ENCODE data around the gene NRG3. TPM values are rescaled to one million over a fixed set of nuclear protein-coding genes. Genes with fewer than 3 reads are reported as not detected.
A peak's percentile ranks its signal among the peaks of the same experiment; 100 is the strongest.

Gene NRG3
- total and polyA plus RNA-seq, 2 donors (not counting 1 experiment from before 2014, with no cell fraction given), result not detected

DNA sequence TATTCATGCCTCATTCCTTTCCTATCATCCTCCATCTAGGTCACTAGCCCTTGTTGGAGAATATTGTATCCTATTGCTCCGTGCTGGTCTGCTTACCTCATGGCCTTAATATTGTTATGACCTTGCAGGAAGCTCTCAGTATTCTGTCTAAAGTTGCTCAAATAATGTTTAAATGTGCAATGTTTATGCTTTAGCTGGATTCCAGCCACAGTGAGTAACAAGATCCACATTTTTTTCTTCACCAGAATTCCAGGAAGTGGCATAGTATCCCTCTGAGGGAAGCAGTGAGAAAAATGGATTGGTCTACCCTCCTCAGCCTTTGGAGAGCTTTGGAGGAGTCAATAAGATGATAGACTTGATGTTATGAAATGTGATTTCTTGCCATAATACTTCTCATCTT lies 402.6 kb downstream of the NRG3 start:
- no peak overlapping the region for H3K9ac ChIP-seq (ENCODE audit: insufficient read depth, low read length)
- no peaks in the 10 kb centered on the region for H3K79me2 ChIP-seq (ENCODE audit: control insufficient read depth, insufficient read depth, low read length)
- no peaks in the 10 kb centered on the region for H3K27me3 ChIP-seq (ENCODE audit: control insufficient read depth, insufficient read depth, low read length)
- peak; percentile 9 to 39 for DNase-seq (ENCODE audit: low read depth in 2 of 2)
- no peaks in the 10 kb centered on the region for H4K20me1 ChIP-seq (ENCODE audit: control insufficient read depth, extremely low read depth, insufficient read depth, low read length)
- H3K4me3 ChIP-seq (replicated peaks in 1 of 4; ENCODE audit: control extremely low read depth in 1 of 4, insufficient read depth in 1 of 4, low read depth in 3 of 4, low read length in 4 of 4), result no peak overlapping the region
- no peaks in the 10 kb centered on the region for H3K9me3 ChIP-seq (ENCODE audit: control insufficient read depth, insufficient read depth, low read depth, low read length)
- H3K27ac ChIP-seq (ENCODE audit: insufficient read depth, low read length), result no peak overlapping the region
- H3K4me1 ChIP-seq (ENCODE audit: control insufficient read depth, extremely low read depth, insufficient read depth, low read length), result no peaks in the 10 kb centered on the region
- H3K36me3 ChIP-seq (ENCODE audit: control insufficient read depth, insufficient read depth, low read length), result no peaks in the 10 kb centered on the region
- H3K4me2 ChIP-seq (ENCODE audit: extremely low read depth, insufficient read depth, low read length), result no peak overlapping the region
- no peak for TF ChIP-seq EZH2 (IDR thresholded peaks at IDR 0.05; ENCODE audit: low read length, missing control alignments)
- H2AFZ ChIP-seq (ENCODE audit: low read length), result no peak overlapping the region

DNA sequence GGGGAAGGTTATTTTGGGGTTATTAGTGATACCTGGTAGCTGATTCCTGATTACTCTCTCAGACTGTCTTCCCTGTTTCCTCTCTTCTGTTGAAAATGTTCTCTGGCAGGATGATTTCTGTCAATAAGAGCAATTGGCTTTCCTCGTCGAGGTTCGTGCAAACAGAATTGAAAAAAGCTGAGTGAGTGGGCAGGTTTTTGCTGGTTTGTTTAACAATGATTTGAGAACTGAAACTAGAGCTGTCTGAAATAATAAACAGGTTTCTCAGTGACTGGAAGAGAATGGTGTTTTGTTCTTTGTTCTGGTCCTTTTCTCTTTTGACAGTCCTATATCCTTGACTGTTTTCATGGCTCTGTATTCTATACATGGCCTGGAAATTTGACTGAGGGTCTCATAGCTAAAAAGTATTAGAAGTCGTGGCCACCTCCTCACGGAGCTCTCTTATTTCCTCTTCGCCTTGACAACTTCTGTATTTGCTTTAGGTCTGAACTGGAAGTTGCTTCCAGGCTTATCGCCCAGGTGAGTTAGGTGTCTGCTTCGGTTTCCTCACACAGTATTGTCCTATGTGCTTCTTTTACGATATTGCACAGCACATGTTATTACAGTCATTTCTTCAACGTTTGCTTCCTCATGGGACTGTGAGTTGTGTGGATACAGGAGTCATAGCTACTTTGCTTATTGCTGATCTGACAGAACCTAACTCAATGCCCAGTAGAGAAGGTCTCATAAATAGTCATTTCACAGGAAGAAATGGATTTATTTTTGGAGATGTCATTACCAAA lies 403.6 kb downstream of the NRG3 start:
- Histone ChIP-seq H3K9ac (ENCODE audit: insufficient read depth, low read length) (no peak overlapping the region), H3K4me1 (ENCODE audit: control insufficient read depth, extremely low read depth, insufficient read depth, low read length) (no peaks in the 10 kb centered on the region), H3K79me2 (ENCODE audit: control insufficient read depth, insufficient read depth, low read length) (no peaks in the 10 kb centered on the region), H4K20me1 (ENCODE audit: control insufficient read depth, extremely low read depth, insufficient read depth, low read length) (no peaks in the 10 kb centered on the region), H3K27ac (ENCODE audit: insufficient read depth, low read length) (no peak overlapping the region), H2AFZ (ENCODE audit: low read length) (no peak overlapping the region), H3K4me2 (ENCODE audit: extremely low read depth, insufficient read depth, low read length) (no peak overlapping the region), H3K9me3 (ENCODE audit: control insufficient read depth, insufficient read depth, low read depth, low read length) (no peaks in the 10 kb centered on the region), H3K36me3 (ENCODE audit: control insufficient read depth, insufficient read depth, low read length) (no peaks in the 10 kb centered on the region), H3K27me3 (ENCODE audit: control insufficient read depth, insufficient read depth, low read length) (no peaks in the 10 kb centered on the region), H3K4me3 (replicated peaks in 1 of 4; ENCODE audit: control extremely low read depth in 1 of 4, insufficient read depth in 1 of 4, low read depth in 3 of 4, low read length in 4 of 4) (no peak overlapping the region)
- DNase-seq (ENCODE audit: low read depth in 2 of 2), result no peak
- TF ChIP-seq CTCF (conservative IDR thresholded peaks at IDR 0.05 in 1 of 2, IDR thresholded peaks at IDR 0.05 in 1 of 2; ENCODE audit: low read depth in 1 of 2, low read length in 2 of 2) (no peak), EZH2 (IDR thresholded peaks at IDR 0.05; ENCODE audit: low read length, missing control alignments) (no peak)

- Histone ChIP-seq H4K20me1 (ENCODE audit: control insufficient read depth, extremely low read depth, insufficient read depth, low read length) (no peaks in the 10 kb centered on the region), H3K4me2 (ENCODE audit: extremely low read depth, insufficient read depth, low read length) (no peak overlapping the region), H3K4me1 (ENCODE audit: control insufficient read depth, extremely low read depth, insufficient read depth, low read length) (no peaks in the 10 kb centered on the region), H3K9me3 (ENCODE audit: control insufficient read depth, insufficient read depth, low read depth, low read length) (no peaks in the 10 kb centered on the region), H3K27me3 (ENCODE audit: control insufficient read depth, insufficient read depth, low read length) (no peaks in the 10 kb centered on the region), H3K27ac (ENCODE audit: insufficient read depth, low read length) (no peak overlapping the region), H3K9ac (ENCODE audit: insufficient read depth, low read length) (no peak overlapping the region), H2AFZ (ENCODE audit: low read length) (no peak overlapping the region), H3K79me2 (ENCODE audit: control insufficient read depth, insufficient read depth, low read length) (no peaks in the 10 kb centered on the region), H3K4me3 (replicated peaks in 1 of 4; ENCODE audit: control extremely low read depth in 1 of 4, insufficient read depth in 1 of 4, low read depth in 3 of 4, low read length in 4 of 4) (no peak overlapping the region), H3K36me3 (ENCODE audit: control insufficient read depth, insufficient read depth, low read length) (no peaks in the 10 kb centered on the region)
- DNase-seq (ENCODE audit: low read depth in 2 of 2), result no peak
- TF ChIP-seq CTCF (conservative IDR thresholded peaks at IDR 0.05 in 1 of 2, IDR thresholded peaks at IDR 0.05 in 1 of 2; ENCODE audit: low read depth in 1 of 2, low read length in 2 of 2) (no peak), EZH2 (IDR thresholded peaks at IDR 0.05; ENCODE audit: low read length, missing control alignments) (no peak)
Observed at GRCh38 chr10:82282782-82283456, 407.9 kb downstream of the NRG3 start.

All from fibroblast of lung (primary cell).